Measurements from ENCODE around the gene SIGLECL1.
"Not testable (repeated sequence)": the region's sequence is repeated elsewhere in the genome, so short reads cannot be mapped to it uniquely, and the experiment has no call there.

The SIGLECL1 gene

DNA sequence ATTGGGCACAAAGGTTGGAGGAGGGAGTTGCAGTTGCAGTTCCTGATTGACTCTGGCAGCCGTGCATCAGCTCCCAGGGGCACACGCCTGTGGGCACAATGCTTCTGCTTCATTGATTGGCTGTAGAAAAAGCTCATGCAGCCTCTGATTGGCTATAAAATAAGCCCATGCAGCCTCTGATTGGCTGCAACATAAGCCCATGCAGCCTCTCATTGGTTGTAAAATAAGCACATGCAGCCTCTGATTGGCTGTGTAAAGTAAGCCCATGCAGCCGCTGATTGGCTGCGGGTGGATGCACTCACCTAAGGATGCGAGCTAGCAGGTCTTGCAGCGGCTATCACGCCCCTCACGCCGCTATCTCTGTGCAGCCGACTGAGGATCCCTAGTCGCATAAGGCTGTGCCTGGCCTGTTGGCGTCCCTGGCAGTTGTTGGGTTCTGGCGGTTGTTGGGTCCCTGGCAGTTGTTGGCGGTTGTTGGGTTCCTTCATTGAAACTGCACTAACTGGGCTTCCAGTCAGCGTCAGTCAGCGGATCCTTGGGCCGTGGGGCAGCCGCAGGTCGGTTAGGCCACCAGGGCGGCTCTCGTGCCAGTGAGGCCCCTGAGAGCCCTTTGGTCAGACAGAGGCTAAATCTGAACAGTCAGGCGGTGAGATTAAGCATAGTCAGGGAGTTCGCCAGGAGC is at the start of gene SIGLECL1:
TSS of gene SIGLECL1 (plus strand) at position 295 of the 682 bp plus-strand sequence. CDS start 12,993 bp downstream, outside the sequence.
- FAIRE-seq = no peak
- no peak for DNase-seq (ENCODE audit: insufficient read length, low spot score)

DNA sequence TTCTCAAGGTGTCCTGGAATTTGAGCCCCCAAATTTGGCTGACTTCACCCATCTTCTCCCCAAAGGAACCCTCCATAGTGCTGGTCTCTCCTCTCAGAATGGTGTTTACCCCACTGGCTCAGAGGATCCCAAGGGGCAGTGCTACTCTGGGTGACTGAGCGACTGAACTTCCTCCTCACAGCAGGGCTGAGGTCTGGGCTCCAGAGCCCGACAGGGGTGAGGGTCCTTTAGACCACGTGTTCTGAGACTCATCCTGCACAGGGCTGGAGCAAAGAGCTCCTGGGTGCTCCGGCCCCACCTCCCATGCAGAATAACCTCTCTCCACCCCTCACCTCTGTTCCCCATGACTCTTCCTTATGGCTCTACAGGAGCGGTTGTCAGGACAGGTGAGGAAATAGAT is 49.2 kb upstream of the SIGLECL1 start:
- FAIRE-seq = no peak

DNA sequence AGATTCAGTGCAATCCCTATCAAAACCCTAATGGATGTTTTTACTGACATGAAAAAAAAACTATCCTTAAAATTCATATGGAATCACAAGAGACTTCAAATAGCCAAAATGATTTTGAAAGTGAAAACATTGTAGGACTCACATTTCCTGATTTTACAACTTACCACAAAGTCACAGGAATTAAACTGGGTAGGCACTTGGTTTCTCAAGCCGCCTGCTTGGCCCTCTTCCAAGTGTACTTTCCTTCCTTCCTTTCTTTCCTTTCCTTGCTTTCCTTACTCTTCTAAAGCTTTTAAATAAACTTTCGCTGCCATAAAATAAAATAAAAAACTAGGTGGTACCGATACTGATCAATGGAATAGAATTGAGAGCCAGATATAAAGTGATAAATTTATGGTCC is 47.0 kb upstream of the SIGLECL1 start:
- no peak for DNase-seq (ENCODE audit: insufficient read length, low spot score)
- FAIRE-seq = no peak

More for the DNA sequence above, 49.2 kb upstream of the SIGLECL1 start:
- no peak for DNase-seq (ENCODE audit: insufficient read length, low spot score)

DNA sequence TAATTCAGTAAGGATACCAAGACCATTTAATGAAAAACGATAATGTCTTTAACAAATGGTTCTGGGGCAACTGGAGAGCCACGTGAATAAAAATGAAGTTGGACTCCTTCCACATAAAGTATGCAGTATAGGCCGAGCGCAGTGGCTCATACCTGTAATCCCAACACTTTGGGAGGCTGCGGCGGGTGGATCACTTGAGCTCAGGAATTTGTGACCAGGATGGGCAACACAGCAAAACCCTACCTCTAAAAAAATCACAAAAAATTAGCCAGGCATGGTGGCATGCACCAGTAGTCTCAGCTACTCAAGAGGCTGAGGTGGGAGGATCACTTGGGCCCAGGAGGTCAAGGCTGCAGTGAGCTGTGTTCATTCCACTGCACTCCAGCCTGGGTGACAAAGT is 46.6 kb upstream of the SIGLECL1 start:
- FAIRE-seq (no peak), DNase-seq (ENCODE audit: insufficient read length, low spot score) (no peak)

DNA sequence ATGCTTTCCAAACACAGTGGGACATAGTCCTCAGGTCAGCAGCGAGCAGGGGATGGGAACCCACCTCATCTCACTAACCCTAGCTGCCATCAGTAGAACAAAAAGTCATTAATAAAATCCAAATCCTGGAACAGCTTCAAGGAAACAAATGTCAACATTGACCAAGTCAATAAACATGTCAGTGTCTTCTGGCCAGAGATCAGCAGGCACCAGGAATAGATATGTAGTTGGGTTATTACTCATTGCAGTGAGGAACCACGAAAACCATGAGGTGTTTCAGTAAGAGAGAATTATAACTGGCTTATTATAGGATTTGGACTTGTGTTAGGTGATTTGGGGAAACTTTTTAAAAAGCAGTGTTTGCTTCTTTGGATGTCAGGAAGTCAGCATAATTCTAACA is 43.1 kb upstream of the SIGLECL1 start:
- no peak for FAIRE-seq

DNA sequence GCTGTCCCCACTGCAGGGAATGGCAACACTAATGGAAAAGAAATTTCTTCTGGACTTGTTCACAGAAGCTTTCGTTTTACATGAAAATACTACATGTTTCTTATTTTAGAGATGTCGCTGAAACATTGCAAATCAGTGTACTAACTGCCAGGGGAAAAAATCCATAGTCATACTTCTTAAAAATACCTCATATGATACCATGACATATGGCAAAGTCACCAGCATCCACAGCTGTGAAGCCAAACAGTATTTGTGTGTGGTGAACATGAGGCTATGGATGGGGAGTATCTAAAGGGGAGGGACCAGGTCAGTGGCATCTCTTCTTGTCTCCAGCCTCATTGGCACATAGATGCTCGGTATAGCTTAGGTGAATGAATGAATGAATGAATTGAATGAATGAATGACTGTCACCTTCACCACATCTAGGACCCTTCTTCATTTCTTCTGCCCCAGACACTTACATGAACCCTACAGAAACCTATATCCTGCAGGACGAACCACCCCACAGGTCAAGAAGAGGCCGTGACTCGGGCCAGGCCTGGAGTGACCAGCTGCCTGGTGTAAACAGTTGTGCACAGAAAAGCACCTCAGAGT is 40.6 kb upstream of the SIGLECL1 start:
- no peak for FAIRE-seq

More for the DNA sequence above, 43.1 kb upstream of the SIGLECL1 start:
- no peak for DNase-seq (ENCODE audit: insufficient read length, low spot score)

DNA sequence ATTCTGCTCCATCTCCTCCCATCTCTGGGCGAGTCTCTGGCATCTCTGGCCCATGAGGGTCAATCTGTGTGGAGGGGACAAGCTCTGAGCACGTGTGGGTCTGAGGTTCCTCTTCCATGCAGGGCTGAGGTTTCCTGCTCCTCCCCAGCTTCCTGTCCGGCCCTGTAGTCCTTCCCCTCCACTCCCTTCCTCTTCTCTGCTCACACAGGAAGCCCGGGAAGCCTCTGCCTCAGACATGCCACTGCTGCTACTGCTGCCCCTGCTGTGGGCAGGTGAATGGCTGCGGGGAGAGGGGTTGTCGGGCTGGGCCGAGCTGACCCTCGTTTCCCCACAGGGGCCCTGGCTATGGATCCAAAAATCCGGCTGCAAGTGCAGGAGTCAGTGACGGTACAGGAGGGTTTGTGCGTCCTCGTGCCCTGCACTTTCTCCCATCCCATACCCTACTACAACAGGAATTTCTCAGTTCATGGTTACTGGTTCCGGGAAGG is 40.0 kb upstream of the SIGLECL1 start:
- not testable (repeated sequence) for DNase-seq (ENCODE audit: insufficient read length, low spot score); FAIRE-seq

More for the DNA sequence above, 40.6 kb upstream of the SIGLECL1 start:
- no peak for DNase-seq (ENCODE audit: insufficient read length, low spot score)

DNA sequence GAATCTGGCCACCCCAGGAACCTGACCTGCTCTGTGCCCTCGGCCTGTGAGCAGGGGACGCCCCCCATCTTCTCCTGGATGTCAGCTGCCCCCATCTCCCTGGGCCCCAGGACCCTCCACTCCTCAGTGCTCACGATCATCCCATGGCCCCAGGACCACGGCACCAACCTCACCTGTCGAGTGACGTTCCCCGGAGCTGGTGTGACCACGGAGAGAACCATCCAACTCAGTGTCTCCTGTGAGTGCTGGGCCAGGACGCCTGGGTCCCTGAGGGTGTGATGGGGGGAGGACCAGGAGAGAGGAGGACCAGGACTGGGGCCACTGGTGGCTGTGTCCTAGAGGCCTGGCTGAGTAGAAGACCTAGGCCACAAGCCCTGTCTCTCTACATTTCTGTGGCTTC is 39.0 kb upstream of the SIGLECL1 start:
- no peak for DNase-seq (ENCODE audit: insufficient read length, low spot score)
- FAIRE-seq = no peak

DNA sequence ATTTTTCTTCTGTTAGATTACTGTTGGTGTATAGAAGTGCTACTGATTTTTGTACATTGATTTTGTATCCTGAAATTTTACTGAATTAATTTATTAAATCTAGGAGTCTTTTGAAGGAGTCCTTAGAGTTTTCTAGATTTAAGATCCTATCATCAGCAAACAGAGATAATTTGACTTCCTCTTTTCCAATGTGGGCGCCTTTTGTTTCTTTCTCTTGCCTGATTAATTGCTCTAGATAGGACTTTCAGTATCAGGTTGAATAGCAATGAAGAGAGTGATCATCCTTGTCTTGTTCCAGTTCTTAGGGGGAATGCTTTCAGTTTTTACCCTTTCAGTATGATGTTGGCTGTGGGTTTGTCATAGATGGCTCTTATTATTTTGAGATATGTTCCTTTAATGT is 31.6 kb upstream of the SIGLECL1 start:
- DNase-seq (ENCODE audit: insufficient read length, low spot score) (no peak), FAIRE-seq (peak; percentile 48)

DNA sequence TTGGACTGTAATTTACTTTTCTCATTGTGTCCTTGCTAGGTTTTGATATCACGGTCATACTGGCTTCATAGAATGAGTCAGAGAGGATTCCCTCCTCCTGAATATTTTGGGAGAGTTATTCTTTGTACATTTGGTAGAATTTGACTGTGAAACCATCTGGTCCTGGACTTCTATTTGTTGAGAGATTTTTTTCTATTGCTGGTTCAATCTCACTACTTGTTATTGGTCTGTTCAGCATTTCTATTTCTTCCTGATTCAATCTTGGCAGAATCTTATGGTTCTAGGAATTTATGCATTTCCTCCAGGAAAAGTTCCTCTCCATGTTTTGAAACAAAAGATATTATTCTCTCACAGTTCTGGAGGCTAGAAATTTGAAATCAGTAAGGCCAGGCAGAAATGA is 30.9 kb upstream of the SIGLECL1 start:
- DNase-seq (ENCODE audit: insufficient read length, low spot score) = no peak
- no peak for FAIRE-seq

DNA sequence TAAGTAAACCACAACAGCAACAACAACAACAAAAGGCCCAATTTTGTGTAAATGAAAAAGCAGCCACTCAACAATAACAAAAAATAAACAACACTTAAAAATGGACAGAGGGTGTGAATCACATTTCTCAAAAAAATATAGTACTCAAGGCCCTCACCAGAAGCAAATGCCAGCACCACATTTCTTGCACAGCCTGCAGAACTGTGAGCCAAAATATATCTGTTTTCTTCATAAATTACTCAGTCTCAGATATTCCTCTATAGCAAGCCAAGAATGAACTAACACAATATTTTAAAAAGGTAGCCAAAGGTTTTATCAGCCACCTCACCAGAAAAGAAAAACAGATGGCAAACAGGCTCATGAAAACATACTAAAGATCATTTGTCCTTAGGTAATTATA is 29.9 kb upstream of the SIGLECL1 start:
- no peak for FAIRE-seq

DNA sequence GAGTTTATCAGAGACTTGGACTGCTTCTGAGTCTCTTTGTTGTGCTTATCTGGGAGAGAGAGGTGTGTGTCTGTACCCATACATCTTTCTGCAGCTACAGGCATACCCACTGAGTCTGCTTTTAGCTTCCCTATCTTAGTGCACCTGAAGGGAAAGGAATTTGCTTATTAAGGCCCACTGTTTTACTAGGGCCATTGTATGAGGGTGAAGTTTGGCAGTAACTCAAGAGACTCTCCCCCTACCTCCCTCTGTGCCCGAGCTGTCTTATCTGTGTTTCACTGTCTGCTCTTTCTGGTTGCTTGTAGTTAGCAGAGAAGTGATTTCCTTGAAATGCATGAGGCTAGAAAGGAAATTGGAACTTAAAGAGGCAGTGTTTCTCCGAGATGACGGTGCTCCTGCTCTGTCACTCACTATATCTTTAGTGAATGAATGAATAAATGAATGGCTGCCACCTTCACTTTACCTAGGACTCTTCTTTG is 26.7 kb upstream of the SIGLECL1 start:
- DNase-seq (ENCODE audit: insufficient read length, low spot score) (no peak), FAIRE-seq (no peak)

More for the DNA sequence above, 29.9 kb upstream of the SIGLECL1 start:
- DNase-seq (ENCODE audit: insufficient read length, low spot score) = no peak

DNA sequence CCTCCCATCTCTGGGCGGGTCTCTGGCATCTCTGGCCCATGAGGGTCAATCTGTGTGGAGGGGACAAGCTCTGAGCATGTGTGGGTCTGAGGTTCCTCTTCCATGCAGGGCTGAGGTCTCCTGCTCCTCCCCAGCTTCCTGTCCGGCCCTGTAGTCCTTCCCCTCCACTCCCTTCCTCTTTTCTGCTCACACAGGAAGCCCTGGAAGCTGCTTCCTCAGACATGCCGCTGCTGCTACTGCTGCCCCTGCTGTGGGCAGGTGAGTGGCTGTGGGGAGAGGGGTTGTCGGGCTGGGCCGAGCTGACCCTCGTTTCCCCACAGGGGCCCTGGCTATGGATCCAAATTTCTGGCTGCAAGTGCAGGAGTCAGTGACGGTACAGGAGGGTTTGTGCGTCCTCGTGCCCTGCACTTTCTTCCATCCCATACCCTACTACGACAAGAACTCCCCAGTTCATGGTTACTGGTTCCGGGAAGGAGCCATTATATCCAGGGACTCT is 25.9 kb upstream of the SIGLECL1 start, which contains the start of gene CD33:
TSS of gene CD33 (plus strand) at position 183 of the 496 bp plus-strand sequence. CDS start at position 222, 39 bp downstream.
- not testable (repeated sequence) for FAIRE-seq; DNase-seq (ENCODE audit: insufficient read length, low spot score)

DNA sequence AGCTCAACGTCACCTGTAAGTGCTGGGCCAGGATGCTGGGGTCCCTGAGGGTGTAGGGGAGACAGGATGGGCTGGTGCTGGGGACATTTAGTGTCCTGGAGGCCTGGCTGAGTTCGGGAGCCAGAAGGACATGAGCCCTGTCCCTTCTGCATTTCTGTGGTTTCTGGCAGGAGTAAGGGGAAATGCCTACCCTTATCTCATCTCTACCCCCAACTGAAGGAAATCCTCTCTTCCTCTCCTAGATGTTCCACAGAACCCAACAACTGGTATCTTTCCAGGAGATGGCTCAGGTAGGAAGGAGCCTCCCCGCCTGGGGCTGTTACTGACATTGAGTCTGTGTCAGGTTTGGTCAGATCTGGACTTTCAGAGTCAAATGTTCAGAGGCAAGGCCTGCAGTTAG is 24.8 kb upstream of the SIGLECL1 start:
- FAIRE-seq (no peak), DNase-seq (ENCODE audit: insufficient read length, low spot score) (no peak)

DNA sequence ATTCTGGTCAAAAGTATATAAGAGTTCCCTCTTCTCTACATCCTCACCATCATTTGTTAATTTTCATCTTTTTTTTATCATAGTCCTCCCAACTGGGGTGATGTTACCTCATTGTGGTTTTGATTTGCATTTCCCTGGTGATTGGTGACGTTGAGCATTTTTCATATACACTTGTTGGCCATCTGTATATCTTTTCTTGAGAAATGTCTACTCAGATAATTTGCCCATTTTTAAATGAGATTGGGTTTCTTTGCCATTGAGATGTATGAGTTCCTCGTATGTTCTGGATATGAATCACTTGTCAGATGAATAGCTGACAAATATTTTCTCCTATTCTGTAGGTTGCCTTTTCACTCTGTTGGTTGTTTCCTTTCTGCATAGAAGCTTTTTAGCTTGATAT is 23.6 kb upstream of the SIGLECL1 start:
- FAIRE-seq (no peak), DNase-seq (ENCODE audit: insufficient read length, low spot score) (no peak)

DNA sequence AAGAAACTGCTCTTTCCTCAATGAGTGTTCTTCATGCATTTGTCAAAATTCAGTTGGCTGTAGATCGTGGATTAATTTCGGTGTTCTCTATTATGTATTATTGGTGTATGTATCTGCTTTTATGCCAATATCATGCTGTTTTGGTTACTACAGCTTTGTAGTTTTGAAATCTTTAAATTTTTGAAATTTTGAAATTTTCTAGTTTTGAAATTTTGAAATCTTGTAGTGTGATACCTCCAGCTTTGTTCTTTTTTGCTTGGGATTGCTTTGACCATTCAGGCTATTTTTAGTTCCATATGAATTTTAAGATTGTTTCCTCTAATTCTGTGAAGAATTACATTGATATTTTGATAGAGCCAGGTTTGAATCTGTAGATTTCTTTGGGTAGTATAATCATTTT is 22.9 kb upstream of the SIGLECL1 start:
- DNase-seq (ENCODE audit: insufficient read length, low spot score) (no peak), FAIRE-seq (no peak)

DNA sequence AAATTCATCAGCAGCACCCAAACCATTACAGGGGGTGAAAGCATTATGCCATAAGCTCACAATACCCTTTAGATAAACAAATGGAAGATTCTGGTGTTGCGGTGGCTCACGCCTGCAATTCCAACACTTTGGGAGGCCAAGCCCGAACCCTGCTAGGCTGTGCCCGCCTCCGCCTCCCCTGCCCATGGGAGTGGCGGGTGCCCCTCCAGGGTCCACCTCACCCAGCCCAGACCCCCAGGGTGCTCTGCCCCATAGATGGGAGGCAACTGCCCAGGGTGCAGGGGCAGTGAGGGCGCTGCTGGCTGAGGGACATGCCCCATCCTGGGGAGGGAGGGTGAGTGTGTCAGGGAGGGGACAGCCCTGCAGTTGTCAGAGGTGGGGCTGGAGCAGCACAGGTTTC is 10.0 kb upstream of the SIGLECL1 start:
- DNase-seq (ENCODE audit: insufficient read length, low spot score) = no peak
- FAIRE-seq = no peak

DNA sequence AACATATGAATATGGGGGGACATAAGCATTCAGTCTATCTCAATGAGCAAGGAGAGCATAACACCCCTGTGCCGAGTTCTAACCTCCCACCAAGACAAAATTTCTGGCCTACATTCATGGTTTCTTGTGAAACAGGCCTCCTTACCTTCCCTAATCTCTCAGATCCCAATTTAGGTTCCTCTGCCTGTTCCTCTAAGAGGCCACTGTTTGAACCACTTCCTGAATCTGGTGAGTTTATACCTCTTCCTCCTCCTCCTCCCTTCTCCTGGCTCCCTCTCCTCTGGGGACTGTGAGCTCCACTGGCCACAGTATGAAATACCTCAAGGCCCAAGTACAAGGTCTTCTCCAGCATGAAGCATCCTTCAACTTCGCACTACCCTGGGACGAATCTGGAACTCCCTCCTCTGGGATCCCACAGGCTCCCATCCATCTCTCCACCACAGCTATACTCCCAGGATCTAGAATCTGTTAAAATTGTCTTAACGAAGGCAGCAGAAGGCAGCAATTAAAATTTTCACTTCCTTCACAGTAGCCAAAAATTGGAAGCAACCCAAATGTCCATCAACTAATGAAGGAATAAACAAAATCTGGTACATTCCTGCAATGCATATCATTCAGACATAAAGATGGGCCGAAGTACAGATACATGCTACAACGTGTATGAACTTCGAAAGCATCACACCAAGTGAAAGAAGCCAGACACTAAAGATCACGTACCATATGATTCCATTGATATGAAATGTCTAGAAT is 7.8 kb upstream of the SIGLECL1 start:
- FAIRE-seq = no peak
- DNase-seq (ENCODE audit: insufficient read length, low spot score) = no peak

DNA sequence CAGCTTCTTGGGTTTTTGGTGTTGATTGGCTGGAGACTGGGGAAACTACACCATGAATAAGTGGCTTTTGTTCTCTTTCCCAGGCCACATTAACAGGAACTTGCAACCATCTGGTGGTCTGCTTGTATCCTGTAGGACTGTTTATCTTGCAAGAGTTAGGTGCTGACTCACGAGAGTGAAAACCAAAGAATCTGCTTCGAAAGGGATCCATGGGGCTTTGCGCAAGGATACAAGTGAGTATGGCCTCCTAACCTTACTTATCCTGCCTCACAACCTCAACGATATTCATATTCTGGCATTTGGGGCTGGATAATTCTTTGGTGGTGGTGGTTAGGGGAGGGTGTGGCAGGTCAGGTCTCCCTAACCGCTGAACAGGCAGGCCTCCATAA is 4.7 kb upstream of the SIGLECL1 start:
- DNase-seq (ENCODE audit: insufficient read length, low spot score) (no peak), FAIRE-seq (no peak)

DNA sequence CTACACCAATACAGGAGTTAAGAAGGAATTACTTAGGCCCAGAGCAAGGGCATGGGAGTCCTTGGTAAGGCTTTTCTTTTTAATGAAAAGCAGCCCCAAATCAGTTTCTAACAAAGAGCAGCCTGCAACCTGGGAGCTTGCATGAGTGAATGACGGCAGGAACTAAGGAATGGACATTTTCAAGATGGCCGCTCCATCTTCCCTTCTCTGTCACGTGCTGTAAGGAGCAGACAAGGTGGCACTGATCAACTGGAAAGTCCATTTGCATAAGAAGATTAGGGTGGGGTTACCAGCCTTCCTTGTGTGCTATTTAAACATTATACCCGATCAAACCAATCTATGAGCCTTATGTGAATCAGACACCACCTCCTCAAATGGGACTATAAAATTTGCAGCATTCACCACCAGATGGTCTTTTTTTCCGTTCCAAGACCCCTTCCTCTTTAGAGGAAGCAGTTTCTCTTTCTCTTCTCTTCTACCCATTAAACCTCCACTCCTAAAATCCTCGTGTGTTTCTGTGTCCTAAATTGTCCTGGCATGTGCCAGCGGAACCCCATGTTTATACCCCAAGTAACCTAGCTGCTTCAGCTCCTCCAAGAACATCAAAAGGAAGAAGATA is 2.8 kb upstream of the SIGLECL1 start:
- FAIRE-seq = no peak
- DNase-seq (ENCODE audit: insufficient read length, low spot score) = no peak

DNA sequence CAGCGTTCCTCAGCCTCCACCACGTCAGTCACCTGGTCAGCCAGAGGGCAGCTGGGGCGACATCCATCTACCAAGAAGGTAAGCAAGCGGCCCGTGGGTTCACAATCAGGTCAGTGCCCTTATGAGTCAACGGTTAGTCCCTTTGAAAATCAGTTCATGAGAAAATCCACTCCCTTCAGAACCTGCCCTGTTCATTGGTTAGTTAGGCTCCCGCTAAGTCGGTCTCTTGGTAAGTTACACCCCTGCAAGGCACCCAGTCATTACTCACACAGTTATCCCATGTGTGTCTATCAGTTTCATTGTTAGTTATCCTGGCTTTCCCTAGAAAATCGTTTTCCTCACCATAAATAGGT is 564 bp downstream of the SIGLECL1 start:
- DNase-seq (ENCODE audit: insufficient read length, low spot score) = no peak
- no peak for FAIRE-seq

Data from GM19239 (cell line).